SK-N-SH treated with all-trans-retinoic acid at 6 μM for 48 hours (cell line): ENCODE results near the gene ST3GAL3.

ENCODE experiments used
- ATAC-seq: fragments of 200-7000 bp; cut with Tn5 transposase; 3 replicates; pipeline ENCODE4 v1.9.1; 2020; ENCODE audit warnings: mild to moderate bottlenecking, moderate library complexity
- ARNTL ChIP-seq: fragments of 450-650 bp; formaldehyde crosslinking; IDR thresholded peaks from 2 replicates; pipeline ENCODE4 v1.5.0; 2020; ENCODE audit warnings: low read depth, mild to moderate bottlenecking, moderate library complexity, borderline replicate concordance
- BACH2 ChIP-seq: fragments of 250-450 bp; sonication (Bioruptor Pico); IDR thresholded peaks from 2 replicates; pipeline ENCODE4 v1.9.0; 2021; ENCODE audit warnings: mild to moderate bottlenecking, borderline replicate concordance
- CREB5 ChIP-seq: fragments of 250-450 bp; sonication (Bioruptor Pico); IDR thresholded peaks from 2 replicates; pipeline ENCODE4 v1.5.1; 2020; ENCODE audit warnings: low read depth, mild to moderate bottlenecking, moderate library complexity
- CSDC2 ChIP-seq: fragments of 250-450 bp; sonication (Bioruptor Pico); IDR thresholded peaks from 2 replicates; pipeline ENCODE4 v1.5.0; 2020; ENCODE audit warnings: mild to moderate bottlenecking, moderate library complexity
- ESRRG ChIP-seq: fragments of 250-450 bp; sonication (Bioruptor Pico); IDR thresholded peaks from 2 replicates; pipeline ENCODE4 v1.6.1; 2021; ENCODE audit warnings: mild to moderate bottlenecking
- GLIS3 ChIP-seq: fragments of 250-450 bp; sonication (Bioruptor Pico); IDR thresholded peaks from 2 replicates; pipeline ENCODE4 v1.5.0; 2020; ENCODE audit warnings: mild to moderate bottlenecking, moderate library complexity
- ISL1 ChIP-seq: fragments of 250-450 bp; sonication (Bioruptor Pico); IDR thresholded peaks from 2 replicates; pipeline ENCODE4 v2.1.2; 2022; ENCODE audit warnings: mild to moderate bottlenecking, moderate library complexity
- OSR1 ChIP-seq: fragments of 250-450 bp; sonication (Bioruptor Pico); IDR thresholded peaks from 2 replicates; pipeline ENCODE4 v1.8.0; 2022; ENCODE audit warnings: moderate library complexity, mild to moderate bottlenecking, inconsistent platforms
- PATZ1 ChIP-seq: fragments of 250-450 bp; sonication (Bioruptor Pico); IDR thresholded peaks from 2 replicates; pipeline ENCODE4 v1.8.0; 2020; ENCODE audit warnings: mild to moderate bottlenecking, moderate library complexity, borderline replicate concordance
- POU6F1 ChIP-seq: fragments of 250-450 bp; sonication (Bioruptor Pico); IDR thresholded peaks from 2 replicates; pipeline ENCODE4 v1.8.0; 2021; ENCODE audit warnings: low read depth, mild to moderate bottlenecking, moderate library complexity, borderline replicate concordance
- PPARA ChIP-seq: fragments of 250-450 bp; sonication (Bioruptor Pico); IDR thresholded peaks from 2 replicates; pipeline ENCODE4 v1.5.0; 2020; ENCODE audit warnings: mild to moderate bottlenecking, borderline replicate concordance
- TCF4 ChIP-seq: fragments of 250-450 bp; sonication (Bioruptor Pico); IDR thresholded peaks from 2 replicates; pipeline ENCODE4 v1.8.0; 2021; ENCODE audit warnings: mild to moderate bottlenecking, moderate library complexity, borderline replicate concordance
- TOX ChIP-seq: fragments of 250-450 bp; sonication (Bioruptor Pico); IDR thresholded peaks from 2 replicates; pipeline ENCODE4 v1.8.0; 2021; ENCODE audit warnings: mild to moderate bottlenecking, moderate library complexity, borderline replicate concordance
- TSHZ2 ChIP-seq: fragments of 250-450 bp; sonication (Bioruptor Pico); IDR thresholded peaks from 2 replicates; pipeline ENCODE4 v1.5.0; 2020; ENCODE audit warnings: mild to moderate bottlenecking, moderate library complexity
- ZC3H10 ChIP-seq: fragments of 250-450 bp; sonication (Bioruptor Pico); IDR thresholded peaks from 2 replicates; pipeline ENCODE4 v1.5.1; 2021; ENCODE audit warnings: mild to moderate bottlenecking, moderate library complexity
- ZFP3 ChIP-seq: fragments of 250-450 bp; sonication (Bioruptor Pico); IDR thresholded peaks from 2 replicates; pipeline ENCODE4 v1.5.0; 2020; ENCODE audit warnings: mild to moderate bottlenecking, moderate library complexity
- ZFP30 ChIP-seq: fragments of 450-650 bp; formaldehyde crosslinking; IDR thresholded peaks from 2 replicates; pipeline ENCODE4 v1.5.0; 2022; ENCODE audit warnings: mild to moderate bottlenecking, moderate library complexity
- ZNF70 ChIP-seq: fragments of 450-650 bp; formaldehyde crosslinking; IDR thresholded peaks from 2 replicates; pipeline ENCODE4 v1.5.0; 2020; ENCODE audit warnings: mild to moderate bottlenecking, moderate library complexity
- ZNF8 ChIP-seq: fragments of 450-650 bp; formaldehyde crosslinking; IDR thresholded peaks from 2 replicates; pipeline ENCODE4 v1.5.0; 2020; ENCODE audit warnings: mild to moderate bottlenecking, moderate library complexity

ST3GAL3 gene

GRCh38 chr1:43707190-43708001 is at the start of gene ST3GAL3:
Gene ST3GAL3 (plus strand): TSS chr1:43707536. CDS start chr1:43736263, 28,727 bp downstream.
- peak; percentile 96 for ATAC-seq
- TF ChIP-seq POU6F1 (CRISPR knock-in tag) (no peak), ZC3H10 (CRISPR knock-in tag) (0 out of 2 replicates have a peak, but pooled peaks have one; percentile 8), TSHZ2 (CRISPR knock-in tag) (peak; percentile 37; the same call in 1 of the 2 replicates)

GRCh38 chr1:43659212-43660166 is 47.8 kb upstream of the ST3GAL3 start:
- no peak for ATAC-seq
- no peak for TF ChIP-seq ZNF8
- TF ChIP-seq TOX: no peak
- no peak for TF ChIP-seq ZFP30 (CRISPR knock-in tag)
- no peak for TF ChIP-seq CREB5 (CRISPR knock-in tag)
- TF ChIP-seq ESRRG: no peak
- TF ChIP-seq OSR1 (CRISPR knock-in tag): no peak
- no peak for TF ChIP-seq TSHZ2 (CRISPR knock-in tag)
- no peak for TF ChIP-seq GLIS3
- TF ChIP-seq ZFP3 (CRISPR knock-in tag): no peak
- no peak for TF ChIP-seq ZC3H10 (CRISPR knock-in tag)
- no peak for TF ChIP-seq TCF4 (CRISPR knock-in tag)
- TF ChIP-seq POU6F1 (CRISPR knock-in tag): no peak
- no peak for TF ChIP-seq PPARA (CRISPR knock-in tag)
- TF ChIP-seq ISL1 (CRISPR knock-in tag): no peak
- TF ChIP-seq ARNTL (CRISPR knock-in tag): no peak
- TF ChIP-seq BACH2: no peak
- no peak for TF ChIP-seq CSDC2 (CRISPR knock-in tag)
- TF ChIP-seq ZNF70 (CRISPR knock-in tag): no peak
- no peak for TF ChIP-seq PATZ1
